GM19372 (cell line): ENCODE measurements around the gene ATAD2B.
"Not testable (repeated sequence)": the region's sequence is repeated elsewhere in the genome, so short reads cannot be mapped to it uniquely, and the experiment has no call there.

ENCODE experiments used
- ATAC-seq: cut with Tn5 transposase; IDR thresholded peaks from one replicate; pipeline ENCODE4 v1.9.1; 2021; ENCODE audit warnings: mild to moderate bottlenecking, low read depth, moderate library complexity; ENCODE audit not compliant: unreplicated experiment

ATAD2B gene

DNA sequence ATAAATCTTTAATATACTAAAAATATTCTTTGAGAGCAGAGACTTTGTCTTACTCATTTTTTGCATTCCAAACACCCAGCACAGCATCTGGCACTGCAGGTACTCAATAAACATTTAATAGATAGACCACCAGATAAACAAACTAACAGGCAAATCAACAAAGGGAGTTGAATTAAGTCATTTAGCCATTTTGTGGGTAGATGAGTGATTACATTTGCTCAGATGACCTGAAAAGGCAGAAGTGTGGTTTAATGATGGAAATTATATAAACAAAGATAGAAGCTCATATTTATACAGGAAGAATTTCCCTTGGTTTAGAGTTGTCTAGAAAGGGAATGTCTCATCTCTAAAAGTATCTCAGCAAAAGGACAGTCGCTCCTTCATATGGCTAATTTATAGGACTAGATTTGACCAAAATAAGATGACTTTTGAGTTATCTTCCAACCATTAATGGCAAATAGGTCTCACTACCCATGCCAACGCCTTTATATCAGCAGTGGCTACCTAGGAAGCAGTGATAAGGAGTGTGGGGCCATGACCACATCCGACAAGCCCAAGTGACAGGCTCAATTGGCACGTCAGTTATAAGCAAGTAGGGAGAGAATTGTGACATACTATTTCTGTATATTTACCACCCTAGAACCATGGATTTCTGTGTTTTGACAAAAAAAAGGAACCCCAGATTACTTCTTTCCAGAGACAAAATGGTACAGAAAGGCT is 173.5 kb downstream of the ATAD2B start:
- ATAC-seq = no peak

DNA sequence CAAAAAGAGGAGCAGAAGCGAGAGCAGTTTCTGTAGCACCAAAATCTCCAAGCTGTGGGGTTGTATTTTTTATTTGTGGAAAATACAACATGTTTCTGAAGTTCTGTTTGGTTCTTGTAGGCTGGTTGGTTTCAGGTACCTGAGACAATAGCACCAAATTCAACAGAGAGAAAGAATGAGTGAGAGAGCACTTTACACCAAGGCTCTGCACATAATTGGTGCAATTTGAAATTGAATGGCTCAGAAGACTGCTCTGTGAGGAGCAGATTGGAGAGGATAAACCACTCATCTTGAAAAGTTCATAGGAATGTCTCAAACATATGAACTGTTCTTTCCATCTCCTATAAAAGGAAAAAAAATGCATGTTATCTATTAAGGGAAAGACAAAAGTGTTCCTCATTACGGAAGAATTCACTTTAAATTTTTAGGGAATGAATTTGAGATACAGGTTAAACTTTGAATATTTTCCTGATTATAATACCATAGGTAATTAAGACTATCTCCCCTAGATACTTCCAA is 175.1 kb downstream of the ATAD2B start:
- ATAC-seq = no peak

DNA sequence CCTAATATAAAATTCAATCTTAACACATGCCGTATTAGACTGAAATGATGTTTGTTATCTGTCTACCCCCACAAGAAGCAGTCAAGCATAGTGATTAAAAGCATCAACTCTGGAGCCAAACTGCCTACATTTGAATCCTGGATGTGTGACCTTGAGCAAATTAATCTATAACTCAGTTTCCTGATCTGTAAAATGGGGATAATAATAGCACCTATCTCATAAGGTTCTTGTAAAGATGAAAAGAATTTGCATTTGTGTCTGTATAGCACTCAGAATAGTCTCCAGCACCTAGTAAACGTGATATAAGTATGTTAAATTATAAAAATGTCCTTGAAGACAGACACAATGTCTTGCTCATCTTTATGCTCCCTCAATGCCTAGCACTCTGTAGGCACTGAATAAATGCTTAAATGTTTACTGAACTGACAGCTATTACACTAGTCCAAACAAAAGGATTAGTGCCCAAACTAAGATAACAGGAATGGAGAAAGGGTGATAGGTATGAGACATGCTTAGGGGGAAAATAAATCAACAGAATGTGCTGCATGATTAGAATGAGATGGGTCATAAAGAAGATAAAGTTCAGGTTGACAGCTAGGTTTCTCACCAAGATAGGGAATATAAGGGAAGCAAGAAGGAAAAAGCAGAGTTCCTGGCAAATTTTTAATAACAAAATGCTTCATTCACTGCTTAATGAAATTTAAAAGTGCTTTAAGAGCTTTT is 180.6 kb downstream of the ATAD2B start:
- no peak for ATAC-seq

DNA sequence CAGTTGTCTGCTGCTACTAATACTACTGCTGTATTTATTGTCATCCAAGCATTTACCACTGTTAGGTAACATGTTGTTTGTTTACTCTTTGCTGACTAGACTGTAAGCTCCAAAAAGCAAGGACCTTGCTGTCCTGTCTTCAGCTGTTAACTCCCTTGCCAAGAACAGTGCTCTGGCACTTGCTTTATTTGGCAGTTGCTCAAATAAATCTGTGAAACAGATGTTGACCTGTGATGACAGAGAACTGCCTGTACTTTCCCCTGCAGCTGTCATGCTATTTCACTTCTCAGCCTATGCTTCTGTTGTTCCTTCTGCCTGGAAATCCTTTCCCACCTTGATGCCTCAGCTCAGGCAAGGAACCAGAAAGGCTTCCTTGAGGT is 181.2 kb downstream of the ATAD2B start:
- ATAC-seq = peak; percentile 77

DNA sequence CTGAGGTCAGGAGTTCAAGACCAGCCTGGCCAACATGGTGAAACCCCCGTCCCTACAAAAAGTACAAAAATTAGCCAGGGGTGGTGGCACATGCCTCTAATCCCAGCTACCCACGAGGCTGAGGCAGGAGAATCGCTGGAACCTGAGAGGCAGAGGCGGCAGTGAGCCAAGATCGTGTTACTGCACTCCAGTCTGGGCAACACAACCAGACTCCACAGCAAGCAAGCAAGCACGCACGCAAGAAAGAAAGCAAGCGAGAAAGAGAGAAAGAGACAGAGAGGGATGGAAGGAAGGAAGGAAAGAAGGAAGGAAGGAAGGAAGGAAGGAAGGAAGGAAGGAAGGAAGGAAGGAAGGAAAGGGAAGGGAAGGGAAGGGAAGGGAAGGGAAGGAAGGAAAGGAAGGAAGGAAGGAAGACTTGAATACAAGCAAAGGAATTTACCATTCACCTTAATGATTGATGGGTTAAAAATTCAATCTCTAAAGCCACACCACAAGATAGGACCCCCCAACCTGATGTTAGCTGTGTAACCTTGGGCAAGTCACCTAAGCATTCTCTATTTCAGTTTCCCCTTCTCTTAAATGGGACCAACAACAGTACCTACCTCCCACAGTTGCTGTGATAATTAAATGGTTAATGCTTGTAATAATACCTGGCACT is 181.7 kb downstream of the ATAD2B start:
- ATAC-seq = peak; percentile 15

DNA sequence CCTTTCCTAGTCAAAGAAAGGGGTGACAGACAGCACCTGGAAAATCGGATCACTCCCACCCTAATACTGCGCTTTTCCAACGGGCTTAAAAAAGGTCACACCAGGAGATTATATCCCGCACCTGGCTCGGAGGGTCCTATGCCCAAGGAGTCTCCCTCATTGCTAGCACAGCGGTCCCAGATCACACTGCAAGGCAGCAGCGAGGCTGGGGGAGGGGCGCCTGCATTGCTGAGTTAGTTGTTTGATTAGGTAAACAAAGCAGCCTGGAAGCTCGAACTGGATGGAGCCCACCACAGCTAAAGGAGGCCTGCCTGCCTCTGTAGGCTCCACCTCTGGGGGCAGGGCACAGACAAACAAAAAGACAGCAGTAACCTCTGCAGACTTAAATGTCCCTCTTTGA is 190.1 kb downstream of the ATAD2B start:
- ATAC-seq = not testable (repeated sequence)

DNA sequence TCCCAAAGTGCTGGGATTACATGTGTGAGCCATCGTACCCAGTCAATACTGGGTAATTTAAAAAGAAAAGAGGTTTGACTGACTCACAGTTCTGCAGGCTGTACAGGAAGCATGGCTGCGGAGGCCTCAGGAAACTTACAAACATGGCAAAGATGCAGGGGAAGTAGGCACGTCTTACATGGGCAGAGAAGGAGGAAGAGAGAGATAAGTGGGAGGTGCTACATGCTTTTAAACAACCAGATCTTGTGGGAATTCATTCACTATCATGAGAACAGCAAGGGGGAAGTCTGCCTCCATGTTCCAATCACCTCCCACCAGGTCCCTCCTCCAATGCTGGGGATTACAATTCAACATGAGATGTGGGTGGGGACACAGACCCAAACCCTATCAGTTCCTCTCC is 192.5 kb downstream of the ATAD2B start:
- ATAC-seq = no peak

DNA sequence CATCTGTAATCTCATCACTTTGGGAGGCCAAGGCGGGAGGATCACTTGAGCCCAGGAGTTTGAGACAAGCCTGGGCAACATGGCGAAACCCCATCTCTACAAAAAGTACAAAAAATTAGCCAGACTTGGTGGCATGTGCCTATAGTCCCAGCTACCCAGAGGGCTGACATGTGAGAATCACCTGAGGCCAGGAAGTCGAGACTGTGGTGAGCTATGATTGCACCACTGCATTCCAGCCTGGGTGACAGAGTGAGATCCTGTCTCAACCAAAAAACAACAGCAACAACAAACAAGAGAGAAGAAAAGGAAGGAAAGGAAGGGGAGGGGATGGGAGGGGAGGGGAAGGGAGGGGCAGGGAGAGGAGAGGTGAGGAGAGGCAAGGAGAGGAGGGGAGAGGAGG is 203.9 kb downstream of the ATAD2B start:
- ATAC-seq = not testable (repeated sequence)

DNA sequence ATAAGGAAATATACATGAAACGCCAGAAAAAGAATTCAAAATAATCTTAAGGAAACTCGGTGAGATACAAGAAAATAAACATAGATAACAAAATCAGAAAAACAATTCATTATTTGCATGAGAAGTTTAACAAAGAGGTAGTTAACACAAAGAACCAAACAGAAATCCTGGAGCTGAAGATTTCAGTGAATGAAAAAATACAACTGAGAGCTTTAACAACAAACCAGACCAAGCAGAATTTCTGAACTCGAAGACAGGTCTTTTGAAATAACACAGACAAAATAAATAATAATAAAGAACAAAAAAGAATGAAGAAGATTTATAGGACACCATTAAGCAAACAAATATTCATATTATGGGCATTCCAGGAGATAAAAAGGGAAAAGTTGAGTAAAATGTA is 204.7 kb downstream of the ATAD2B start:
- ATAC-seq = no peak

DNA sequence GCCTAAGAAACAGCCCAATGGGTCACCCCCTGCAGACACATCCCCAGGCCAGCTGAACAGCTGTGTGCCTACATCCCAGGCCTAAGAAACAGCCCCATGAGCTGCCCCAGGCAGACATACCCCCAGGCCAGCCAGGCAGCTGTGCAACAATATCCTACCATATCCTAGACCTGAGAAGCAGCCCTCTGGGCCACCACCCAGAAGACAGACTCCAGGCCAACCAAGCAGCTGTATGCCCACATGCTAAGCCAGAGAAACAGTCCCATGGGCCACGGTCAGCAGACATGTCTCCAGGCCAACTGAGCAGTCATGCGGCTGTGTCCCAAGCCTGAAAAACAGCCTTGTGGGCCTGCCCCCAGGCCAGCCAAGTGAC is 205.5 kb downstream of the ATAD2B start:
- no peak for ATAC-seq

DNA sequence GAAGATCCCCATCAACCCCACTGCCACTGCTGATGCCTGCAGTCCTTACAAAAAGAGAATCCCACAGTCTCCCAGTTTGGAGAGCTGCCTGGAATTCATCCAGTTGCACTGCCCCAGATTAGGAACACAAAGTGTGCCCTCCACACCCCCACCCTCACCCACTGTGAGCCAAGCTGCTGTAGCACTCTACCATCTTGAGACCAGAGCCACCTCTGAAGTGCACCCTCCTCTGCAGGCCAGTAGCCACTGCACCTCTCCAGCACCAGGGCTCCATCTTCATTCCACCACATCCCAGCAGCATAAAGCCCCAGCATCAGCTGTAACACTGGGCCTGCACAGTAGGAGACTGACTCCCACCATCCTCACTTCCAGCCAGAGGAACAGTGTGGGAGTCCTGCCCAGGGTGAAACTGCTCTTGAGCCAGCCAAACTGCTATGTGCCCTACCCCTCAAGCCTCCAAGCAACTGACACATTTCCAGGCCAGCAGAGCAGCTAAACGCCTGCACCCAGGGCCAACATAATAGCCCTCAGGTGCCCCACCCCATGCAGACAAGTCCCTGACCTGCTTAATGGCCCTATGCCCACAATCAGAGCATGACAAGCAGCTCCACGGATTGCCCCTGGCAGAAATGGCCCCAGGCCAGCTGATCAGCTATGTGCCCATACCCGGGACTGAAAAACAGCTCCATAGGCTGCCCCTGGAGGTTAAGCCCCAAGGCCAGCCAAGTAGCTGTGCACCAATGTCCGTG is 206.0 kb downstream of the ATAD2B start:
- ATAC-seq = no peak

DNA sequence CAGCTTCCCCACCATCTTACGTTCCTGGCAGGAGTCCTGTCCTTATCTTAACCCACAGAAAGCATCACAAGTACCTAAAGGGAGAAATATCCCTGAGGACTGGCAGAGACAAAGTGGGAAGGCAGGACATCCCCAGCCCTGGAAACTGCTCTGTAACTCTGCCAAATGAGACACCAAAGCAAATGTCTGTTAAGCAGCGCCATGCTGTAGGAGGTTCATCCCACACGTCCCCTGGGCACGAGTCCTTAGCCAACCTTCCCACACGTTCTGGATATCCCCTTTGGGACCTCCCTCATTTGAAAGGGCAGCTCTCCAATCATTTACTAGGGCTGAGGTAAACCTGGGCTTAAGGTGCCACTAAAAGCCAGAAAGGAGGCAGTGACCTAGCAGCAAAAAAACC is 207.2 kb downstream of the ATAD2B start:
- no peak for ATAC-seq

DNA sequence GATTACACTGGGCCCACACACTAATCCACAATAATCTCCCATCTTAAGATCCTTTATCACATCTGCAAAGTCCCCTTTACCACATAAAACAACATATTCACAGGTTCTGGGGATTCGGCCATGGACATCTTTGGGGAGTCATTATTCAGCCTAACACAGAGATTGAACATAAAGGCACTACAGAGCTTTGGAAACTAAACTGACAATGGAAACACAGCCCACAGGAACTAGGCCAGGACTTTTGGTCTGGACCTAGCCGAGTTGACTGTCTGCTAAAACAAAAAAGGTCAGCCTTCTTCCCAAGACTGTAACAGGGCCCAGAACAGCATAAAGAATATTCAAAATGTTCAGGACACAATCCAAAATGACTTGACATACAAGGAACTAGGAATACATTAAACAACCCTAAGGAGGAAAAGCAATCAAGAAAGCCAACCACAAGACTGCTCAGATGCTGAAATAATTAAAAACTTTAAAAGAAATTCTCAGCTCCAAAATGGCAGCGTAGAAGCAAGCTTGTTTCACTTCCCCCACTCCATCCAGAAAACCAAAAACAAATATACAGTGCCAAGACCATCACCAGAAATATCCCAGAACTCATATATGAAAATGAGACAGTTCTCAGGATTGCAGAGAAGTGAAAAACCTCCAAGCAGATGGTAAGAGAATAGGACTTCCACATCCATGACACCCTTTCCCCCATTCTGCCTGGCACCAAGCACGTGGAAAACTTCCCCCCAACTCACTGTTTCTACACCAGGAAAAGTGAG is 207.8 kb downstream of the ATAD2B start:
- ATAC-seq = no peak

DNA sequence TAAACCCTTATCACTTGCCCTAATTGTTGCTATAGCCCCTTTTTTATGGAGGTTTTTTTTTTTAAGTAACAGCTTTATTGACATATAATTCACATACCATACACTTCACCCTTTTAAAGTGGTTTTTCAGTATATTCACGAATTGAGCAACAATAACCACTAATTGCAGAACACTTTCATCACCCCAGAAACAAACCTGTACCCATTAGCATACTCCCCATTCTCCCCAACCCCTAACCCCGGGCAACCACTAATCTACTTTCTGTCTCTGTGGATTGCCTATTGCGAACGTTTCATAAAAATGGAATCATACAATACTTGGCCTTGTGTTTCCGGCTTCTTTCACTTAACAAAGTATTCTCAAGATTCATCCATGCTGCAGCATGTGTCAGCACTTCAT is 213.6 kb downstream of the ATAD2B start:
- ATAC-seq = no peak

DNA sequence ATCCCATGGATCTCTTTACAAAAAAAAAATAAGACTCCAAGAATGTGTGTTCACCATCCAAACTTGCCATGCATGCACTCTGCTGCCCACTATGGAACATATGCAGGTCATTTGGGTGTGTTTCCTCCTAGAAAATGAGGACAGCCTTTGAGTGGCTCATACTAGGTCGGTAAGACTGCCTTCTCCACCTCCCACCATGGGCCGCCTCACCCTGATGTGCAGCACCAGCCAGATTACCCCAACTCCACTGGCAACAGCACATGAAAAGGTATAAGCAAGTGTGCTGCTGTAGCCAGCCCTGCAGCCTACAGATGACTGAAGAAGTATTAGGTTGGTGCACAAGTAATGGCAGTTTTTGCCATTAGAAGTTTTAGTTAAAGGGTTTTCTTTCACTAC is 214.2 kb downstream of the ATAD2B start:
- ATAC-seq = no peak

DNA sequence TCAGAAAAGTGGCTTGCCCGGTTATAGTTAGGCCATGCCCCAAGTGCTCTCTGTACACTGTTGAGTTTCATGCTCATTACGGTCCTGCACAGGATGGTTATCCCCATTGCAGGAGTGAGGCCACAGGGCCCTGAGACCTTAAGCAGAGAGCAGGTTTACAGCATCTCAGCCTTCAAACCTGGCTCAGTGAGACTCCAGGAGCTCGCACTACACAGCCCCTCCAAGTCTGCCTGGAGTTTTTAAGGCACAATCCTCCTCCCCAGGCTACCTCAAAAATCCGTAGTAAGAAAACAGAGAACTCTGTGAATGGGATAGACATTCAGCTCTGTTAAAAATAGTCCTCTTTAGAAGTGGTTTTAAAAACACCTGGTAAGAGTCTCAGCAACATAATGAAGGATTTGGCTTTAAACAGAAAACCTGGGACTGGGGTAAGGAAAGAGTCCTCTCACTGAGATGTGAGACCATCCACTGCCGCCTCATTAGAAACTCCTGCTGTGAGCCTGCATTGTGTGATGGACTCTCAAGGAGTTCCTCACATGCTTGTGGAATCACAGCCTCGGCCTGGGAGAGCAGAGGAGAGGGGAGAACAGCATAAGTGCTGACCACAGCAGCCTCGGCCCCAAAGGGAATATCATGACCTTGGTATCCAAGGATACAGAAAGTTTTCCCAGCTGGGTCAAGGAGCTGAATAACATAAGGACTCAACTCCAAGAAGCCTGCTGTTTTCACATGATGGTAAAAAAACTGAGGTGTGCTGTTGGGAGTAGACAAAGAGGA is 214.8 kb downstream of the ATAD2B start:
- no peak for ATAC-seq

DNA sequence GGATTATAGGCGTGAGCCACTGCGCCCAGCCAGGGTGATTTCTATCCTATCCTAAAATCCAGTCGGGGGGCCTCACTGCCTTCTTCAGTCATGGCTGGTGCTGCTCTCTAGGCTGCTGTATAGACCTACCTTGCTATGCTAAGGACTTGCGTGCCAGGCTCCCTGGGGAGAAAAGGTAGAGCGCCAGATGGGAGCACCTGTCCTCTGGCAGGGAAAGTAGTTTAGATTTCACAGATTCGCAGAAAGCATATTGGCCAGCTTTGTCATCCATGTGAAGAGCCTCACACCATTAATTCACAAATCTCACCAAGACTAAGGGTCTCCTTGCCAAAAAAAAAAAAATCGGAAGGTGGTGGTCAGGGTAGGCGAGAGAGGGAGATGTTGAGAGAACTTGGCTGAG is 217.6 kb downstream of the ATAD2B start:
- no peak for ATAC-seq

DNA sequence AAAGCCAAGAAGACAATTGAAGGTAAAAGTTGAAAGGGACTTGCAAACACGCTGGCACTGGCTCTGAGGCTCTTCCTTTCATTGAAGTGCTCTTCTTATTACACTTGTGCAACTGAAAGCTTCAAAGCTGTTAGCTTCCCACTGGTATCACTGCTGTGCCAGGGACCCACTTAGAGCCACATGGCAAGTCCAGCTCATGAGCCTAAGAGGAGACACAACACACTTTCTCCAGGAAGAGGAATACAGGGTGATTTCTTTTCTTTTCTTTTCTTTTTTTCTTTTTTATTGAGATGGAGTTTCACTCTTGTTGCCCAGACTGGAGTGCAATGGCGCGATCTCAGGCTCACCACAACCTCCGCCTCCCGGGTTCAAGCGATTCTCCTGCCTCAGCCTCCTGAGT is 218.2 kb downstream of the ATAD2B start:
- no peak for ATAC-seq

DNA sequence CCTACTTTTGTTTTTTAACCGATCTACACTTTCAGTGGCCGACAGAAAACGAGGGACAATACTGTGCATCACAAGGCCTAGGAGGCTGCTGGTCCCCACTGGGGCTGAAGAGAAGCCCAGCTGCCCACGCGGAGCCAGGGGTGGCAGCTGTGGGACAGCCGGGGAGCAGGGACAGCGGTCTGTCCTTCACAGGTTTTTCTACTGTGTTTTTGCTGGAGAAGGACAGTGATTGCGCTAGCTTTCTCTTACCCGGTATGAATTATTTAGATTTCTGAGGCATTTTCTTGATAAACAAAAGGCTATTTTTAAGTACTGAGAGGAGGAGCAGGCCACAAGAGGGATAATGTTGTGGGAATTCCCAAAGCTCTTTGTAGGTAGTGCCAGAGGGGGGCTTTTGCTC is 219.8 kb downstream of the ATAD2B start:
- ATAC-seq = no peak
